Left ventricle myocardium superior (tissue), 1 donor: ENCODE measurements around the gene ZNF140. TPM values are rescaled to one million over a fixed set of nuclear protein-coding genes. Genes with fewer than 3 reads are reported as not detected.
A peak's percentile ranks its signal among the peaks of the same experiment; 100 is the strongest.

Source experiments
- ATAC-seq: fragments of 200-7000 bp; cut with Tn5 transposase; one replicate; pipeline ENCODE4 v1.9.1; 2020; ENCODE audit warnings: mild to moderate bottlenecking, moderate library complexity
- DNase-seq: peaks from one replicate; pipeline ENCODE4 v3.0.0-alpha.2; 2020
- intact Hi-C: fragments of 100-400 bp; cut with micrococcal nuclease; formaldehyde crosslinking; loops from one replicate; pipeline ENCODE4 v1.11.0; 2022
- long read RNA-seq: library from polyadenylated mRNA; unstranded; transcript quantifications from one replicate; pipeline ENCODE4 v2.0.0, GENCODE V29; 2021
- total RNA-seq: library from RNA; stranded (reverse); fragmentation: NEBNext Ultra II Directional; extraction: Animal tissue kit (Norgen Biotek cat#: 25700); gene quantifications from one replicate; pipeline ENCODE4 v1.2.1, GENCODE V29; 2021
- donor health status: DM: no; HTN: yes; CAD: no; lungs with severe emphysema.

ZNF140 gene
- total RNA-seq, result 6.5 TPM
- long read RNA-seq, transcript ZNF140-209 (6 exons, 2,328 nt), result minor isoform, 6 of 19 reads
- long read RNA-seq, transcript ZNF140-202 (5 exons, 3,550 nt), result major isoform, 7 of 19 reads
- long read RNA-seq, partial matches to known transcripts, result 0 of 19 reads
- long read RNA-seq, other reads (novel, unspliced or antisense), result 5 of 19 reads

- DNase-seq (peak; percentile 97), ATAC-seq (peak; percentile 86)
- intact Hi-C loops, result no loop called here
Measured at GRCh38 chr12:133080368-133081158, at the start of gene ZNF140. ZNF140 (plus strand) TSS chr12:133080923; CDS start chr12:133081321, 398 bp downstream.

DNA sequence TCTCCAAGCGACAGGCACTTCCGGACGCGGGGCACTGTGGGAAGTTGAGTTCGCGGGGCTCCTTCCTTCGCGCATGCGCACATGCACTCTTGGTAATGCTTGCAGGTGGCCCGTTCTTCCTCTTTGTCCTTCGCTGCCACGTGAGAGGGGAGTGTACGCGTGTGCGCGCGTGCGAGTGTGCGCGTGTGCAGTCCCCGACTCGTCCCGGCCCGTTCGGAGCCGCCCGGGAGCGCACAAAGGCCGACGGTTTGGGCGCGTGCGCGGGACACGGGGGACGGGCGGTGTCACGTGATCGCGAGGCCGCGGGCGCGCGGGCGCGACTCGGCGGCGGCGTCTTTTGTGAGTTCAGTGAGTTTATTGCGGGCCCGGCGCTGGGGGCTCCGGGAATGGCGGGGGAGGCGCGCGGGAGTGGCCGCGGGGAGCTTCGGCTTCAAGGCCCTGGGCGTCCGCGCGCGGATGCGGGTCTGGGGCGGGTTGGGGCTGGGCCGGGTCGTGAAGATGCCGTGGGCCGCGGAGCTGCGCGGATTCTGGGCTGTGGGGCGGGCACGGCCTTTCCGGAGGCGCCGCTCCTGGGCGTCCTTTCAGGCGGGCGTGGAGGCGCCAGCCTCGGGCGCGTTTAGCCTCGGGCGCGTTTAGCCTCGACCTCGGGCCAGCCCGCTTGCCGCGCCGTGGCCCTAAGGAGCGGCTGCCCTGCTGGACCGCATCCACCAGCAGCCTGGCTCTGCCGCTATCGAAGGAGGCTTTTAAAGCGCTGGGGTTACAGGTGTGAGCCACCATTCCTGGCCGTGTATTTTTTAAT, 43.3 kb upstream of the ZNF140 start, which contains the start of gene ZNF84:
Gene ZNF84, plus strand, starts transcription at position 303 of the 799 bp plus-strand sequence. CDS start 3,959 bp downstream, outside the sequence.
- DNase-seq (peak; percentile 96), ATAC-seq (peak; percentile 98)
- intact Hi-C loops, result no loop called here

DNA sequence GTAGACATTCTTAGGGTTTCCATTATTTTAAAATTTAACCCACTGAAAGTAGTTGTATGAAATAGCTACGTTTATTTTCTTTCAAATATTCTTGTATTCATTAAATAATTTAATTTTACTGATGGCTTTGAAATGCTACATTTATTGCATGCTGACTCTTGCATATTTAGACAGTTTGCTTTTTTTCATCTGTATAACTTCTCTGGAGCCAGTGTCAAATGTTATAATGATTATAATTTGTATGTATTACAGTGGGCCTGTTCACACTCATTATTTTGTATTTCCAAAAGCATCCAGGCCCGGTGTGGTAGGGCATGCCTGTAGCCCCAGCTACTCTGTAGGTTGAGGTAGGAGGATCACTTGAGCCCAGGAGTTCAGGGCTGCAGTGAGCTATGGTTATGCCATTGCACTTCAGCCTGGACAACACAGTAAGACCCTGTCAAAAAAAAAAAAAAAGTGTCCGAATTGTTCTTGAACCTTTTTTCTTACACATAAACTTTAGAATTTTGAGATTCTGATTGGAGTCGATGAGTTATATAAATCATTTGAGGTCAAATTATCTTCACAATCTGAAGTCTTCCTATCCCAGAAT, 42.5 kb upstream of the ZNF140 start:
- DNase-seq, result no peak
- intact Hi-C loops, result no loop called here
- ATAC-seq, result no peak

DNA sequence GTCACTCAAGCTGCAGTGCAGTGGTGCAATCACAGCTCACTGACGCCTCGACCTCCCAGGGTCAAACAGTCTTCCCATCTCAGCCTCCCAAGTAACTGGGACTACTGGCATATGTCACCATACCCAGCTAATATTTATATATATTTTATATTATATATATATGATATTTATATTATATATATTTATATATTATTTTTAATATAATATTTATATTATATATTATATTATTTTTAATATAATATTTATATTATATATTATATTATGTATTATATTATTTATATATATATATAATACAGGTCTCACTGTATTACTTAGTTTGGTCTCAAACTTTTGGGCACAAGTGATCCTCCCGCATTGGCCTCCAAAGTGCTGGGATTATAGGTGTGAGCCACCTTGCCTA, 34.0 kb upstream of the ZNF140 start:
- intact Hi-C loops, result loop anchor here (5.0 kb wide), 1 partner anchor 61 kb away; no protein-coding TSS in a partner anchor

DNA sequence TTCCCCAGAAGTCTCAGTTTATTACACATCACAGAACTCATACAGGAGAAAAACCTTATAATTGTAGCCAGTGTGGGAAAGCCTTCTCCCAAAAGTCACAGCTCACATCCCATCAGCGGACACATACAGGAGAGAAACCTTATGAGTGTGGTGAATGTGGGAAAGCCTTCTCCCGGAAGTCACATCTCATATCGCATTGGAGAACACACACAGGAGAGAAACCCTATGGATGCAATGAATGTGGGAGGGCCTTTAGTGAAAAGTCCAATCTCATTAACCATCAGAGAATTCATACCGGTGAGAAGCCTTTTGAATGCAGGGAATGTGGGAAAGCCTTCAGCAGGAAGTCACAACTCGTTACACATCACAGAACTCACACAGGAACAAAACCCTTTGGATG, 23.3 kb upstream of the ZNF140 start:
- DNase-seq (no peak), ATAC-seq (no peak)
- intact Hi-C loops, result no loop called here

More for the DNA sequence above, 34.0 kb upstream of the ZNF140 start:
- DNase-seq (no peak), ATAC-seq (no peak)

- intact Hi-C loops, result no loop called here
- ATAC-seq, result no peak
- DNase-seq, result no peak
Measured at GRCh38 chr12:133058203-133059113, 22.3 kb upstream of the ZNF140 start.

DNA sequence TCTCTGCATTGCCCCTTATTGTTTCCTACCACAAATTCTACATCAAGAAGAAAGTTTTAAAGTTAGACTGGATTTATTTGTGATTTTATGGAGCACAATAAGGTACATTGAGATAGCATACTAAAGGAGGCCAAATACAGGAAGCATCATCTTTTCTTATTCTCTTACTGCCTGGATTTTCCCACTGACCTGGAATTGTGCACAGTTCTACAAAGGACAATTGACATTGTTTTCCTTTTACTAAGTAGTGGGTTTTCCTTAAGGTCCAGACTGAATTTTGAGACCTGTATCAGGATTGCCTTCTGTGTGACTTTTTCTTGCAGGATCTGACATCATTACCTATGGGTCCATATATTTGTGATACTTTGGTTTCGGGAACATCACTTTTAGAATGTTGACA, 18.8 kb upstream of the ZNF140 start:
- DNase-seq, result no peak
- intact Hi-C loops, result loop anchor here (5.0 kb wide), 1 partner anchor 45 kb away; no protein-coding TSS in a partner anchor
- ATAC-seq, result no peak

DNA sequence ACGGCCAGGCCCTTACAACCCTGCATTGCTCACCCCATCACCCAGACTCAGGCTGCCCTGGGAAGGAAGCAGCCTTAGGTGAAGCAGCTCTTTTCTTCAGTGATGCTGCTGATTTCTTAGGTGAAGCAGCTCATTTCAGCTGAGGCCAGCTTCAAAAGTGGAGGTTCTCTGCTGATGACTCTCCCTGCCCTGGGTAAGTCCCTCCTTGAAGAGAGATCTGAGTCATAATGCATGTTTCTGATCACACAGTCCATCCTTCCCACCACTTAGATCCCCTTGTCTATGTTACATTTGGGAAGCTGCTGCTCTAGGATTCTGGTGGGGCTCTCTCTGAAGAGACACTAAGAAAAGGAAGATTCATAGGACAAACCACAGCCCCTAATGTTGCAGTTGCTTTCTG, 17.2 kb upstream of the ZNF140 start:
- intact Hi-C loops, result loop anchor here (5.0 kb wide), 1 partner anchor 44 kb away; no protein-coding TSS in a partner anchor
- DNase-seq, result no peak

DNA sequence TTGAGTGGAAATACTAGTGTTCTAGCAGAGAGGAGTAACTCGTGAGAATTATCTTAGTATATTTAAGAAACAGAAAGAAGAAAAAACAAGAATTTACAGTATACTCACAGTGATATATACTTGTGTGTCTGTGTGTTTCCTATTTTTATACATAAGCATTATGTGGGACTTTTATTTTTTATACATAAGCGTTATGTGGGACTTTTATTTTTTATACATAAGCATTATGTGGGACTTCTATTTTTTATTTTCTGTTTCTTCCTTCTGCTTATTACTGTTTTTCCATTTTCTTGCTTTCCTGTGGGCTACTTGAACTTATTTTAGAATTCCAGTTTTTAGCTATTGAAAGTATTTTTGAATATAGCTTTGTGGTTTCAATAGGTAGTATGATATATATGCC, 6.9 kb upstream of the ZNF140 start:
- DNase-seq (no peak), ATAC-seq (no peak)
- intact Hi-C loops, result no loop called here

More for the DNA sequence above, 17.2 kb upstream of the ZNF140 start:
- no peak for ATAC-seq

DNA sequence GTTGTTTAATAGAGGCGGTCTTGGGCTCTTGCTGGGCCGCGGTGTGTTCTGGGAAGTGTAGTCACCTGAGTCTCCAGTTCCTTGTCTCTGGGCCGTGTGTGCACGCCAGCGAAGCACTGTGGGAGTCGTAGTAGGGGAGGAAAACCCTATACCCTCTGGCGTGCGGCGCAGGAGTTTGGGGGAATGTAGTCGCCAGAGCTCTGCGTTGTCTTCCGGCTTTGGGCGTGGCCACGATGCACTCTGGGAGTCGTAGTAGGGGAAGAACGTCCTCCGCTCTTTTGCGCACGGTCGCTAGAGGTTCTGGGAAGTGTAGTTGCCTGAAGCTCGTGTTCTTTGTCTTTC, 726 bp upstream of the ZNF140 start:
- DNase-seq, result peak; percentile 98
- ATAC-seq, result peak; percentile 95
- intact Hi-C loops, result no loop called here

DNA sequence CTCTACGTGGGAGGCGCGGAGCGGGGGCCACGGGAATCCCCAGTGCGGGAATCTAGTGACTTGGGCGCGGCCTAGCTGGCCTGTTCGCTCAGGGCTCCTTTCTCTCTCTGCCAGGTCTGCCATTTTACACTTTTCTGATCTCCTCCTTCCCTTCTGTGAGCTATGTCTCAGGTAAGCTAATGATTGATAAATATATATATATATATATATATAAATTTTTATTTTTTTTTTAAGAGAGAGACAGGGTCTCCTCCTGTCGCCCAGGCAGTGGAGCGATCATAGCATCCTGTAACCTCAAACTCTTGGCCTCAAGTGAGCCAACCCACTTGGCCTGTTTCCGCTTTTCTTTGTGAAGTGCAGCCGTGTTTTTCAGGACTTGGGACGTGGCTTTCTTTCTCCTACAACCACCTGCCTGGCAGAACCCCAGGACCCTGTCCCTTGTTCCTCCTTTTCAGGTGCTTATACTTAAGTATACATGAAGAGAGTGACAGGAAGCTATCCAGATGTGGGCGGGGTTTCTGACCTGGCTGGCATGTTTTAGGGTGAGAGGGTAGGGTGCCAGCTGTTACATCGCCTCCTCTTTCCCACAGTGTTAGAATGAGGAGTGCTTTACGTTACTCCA, 547 bp downstream of the ZNF140 start:
- no peak for ATAC-seq
- intact Hi-C loops, result no loop called here
- DNase-seq, result peak; percentile 32

- DNase-seq (no peak), ATAC-seq (no peak)
- intact Hi-C loops, result no loop called here
Measured at GRCh38 chr12:133083345-133083744, 2.6 kb downstream of the ZNF140 start.

- DNase-seq (no peak), ATAC-seq (no peak)
- intact Hi-C loops, result loop anchor here (5.0 kb wide), 2 partner anchors 43 to 58 kb away; no protein-coding TSS in a partner anchor
Measured at GRCh38 chr12:133105620-133106019, 24.9 kb downstream of the ZNF140 start.

DNA sequence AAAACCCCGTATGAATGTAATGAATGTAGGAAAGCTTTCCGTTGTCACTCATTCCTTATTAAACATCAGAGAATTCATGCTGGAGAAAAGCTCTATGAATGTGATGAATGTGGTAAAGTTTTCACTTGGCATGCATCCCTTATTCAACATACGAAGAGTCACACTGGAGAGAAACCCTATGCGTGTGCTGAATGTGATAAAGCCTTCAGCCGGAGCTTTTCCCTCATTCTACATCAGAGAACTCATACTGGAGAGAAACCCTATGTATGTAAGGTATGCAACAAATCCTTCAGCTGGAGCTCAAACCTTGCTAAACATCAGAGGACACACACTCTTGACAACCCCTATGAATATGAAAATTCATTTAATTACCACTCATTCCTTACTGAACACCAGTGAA, 25.5 kb downstream of the ZNF140 start:
- intact Hi-C loops, result loop anchor here (5.0 kb wide), 2 partner anchors 44 to 59 kb away; no protein-coding TSS in a partner anchor
- ATAC-seq (no peak), DNase-seq (no peak)

GRCh38 chr12:133107121-133107520, 26.4 kb downstream of the ZNF140 start:
- DNase-seq (no peak), ATAC-seq (no peak)
- intact Hi-C loops, result loop anchor here (5.0 kb wide), 2 partner anchors 45 to 60 kb away; no protein-coding TSS in a partner anchor

DNA sequence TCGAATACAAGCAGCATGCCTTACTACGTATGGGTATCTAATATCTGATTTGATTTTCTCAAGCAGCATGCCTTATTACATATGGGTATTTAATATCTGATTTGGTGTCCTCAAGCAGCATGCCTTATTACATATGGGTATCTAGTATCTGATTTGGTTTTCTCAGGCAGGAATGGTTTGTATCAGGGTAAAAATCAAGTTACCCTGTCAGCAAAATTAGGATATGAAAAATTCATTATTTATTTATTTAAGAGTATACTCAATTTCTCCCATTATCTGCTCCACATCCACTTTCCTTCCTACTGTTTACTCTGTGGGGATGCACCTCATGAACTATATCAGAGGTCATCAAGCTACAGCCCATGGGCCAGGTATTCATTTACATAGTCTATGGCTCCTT, 27.4 kb downstream of the ZNF140 start:
- DNase-seq, result no peak
- intact Hi-C loops, result loop anchor here (5.0 kb wide), 2 partner anchors 46 to 61 kb away; no protein-coding TSS in a partner anchor
- ATAC-seq, result no peak

- DNase-seq (no peak), ATAC-seq (no peak)
- intact Hi-C loops, result no loop called here
Measured at GRCh38 chr12:133120385-133121191, 39.9 kb downstream of the ZNF140 start.
